Panc1 (cell line): Measurements from ENCODE around the gene CACFD1.

ENCODE experiments used
- CTCF ChIP-seq: fragments of 450-650 bp; IDR thresholded peaks from 2 replicates; pipeline ENCODE4 v1.5.1; 2017; ENCODE audit warnings: mild to moderate bottlenecking
- TCF7L2 ChIP-seq: IDR thresholded peaks from 2 replicates; pipeline ENCODE4 v1.6.1; 2011; ENCODE audit warnings: mild to moderate bottlenecking, low read depth, low read length, inconsistent platforms

DNA sequence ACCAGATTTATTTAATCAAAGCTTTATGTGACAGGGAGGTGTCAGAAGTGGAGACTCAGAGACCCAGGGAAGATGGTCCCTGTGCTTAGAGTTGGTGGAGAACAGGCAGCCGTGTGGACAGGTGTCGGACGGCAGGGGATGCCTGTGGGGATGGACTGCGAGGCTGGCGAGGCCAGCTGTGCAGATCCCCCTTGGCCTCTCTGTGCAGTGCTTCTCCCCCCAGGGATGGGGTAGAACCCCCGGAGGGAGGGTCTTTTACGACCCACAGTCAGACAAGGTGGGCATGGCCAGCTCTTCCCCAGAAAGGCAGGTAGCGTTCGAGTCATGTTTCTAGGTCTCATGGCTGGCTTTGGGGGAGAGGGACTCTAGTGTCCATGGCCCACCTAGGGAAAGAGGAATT is 23.8 kb downstream of the CACFD1 start:
- TF ChIP-seq TCF7L2 (no peak), CTCF (no peak)
